Measurements from ENCODE around the gene RMC1.

DNA sequence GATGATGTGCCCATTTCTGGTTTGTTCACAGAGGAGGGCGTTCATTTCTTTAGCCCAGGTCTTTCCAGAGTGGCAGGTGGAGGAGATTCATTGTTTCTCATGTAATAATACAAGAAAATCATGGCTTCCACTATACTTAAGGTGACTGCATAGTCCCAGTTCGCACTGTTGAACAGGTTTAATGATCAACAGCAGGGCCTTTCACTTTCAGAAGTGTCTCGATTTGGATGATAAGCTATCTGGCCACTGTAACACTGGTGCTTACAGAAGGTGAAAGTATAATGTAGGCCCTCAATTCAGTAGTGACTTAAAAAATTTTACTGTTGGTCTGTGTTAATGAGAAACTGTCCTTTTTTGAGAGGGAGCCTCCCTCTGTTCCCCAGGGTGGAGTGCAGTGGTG, 1.4 kb downstream of the RMC1 start:
- TF ChIP-seq, protein P1, sequence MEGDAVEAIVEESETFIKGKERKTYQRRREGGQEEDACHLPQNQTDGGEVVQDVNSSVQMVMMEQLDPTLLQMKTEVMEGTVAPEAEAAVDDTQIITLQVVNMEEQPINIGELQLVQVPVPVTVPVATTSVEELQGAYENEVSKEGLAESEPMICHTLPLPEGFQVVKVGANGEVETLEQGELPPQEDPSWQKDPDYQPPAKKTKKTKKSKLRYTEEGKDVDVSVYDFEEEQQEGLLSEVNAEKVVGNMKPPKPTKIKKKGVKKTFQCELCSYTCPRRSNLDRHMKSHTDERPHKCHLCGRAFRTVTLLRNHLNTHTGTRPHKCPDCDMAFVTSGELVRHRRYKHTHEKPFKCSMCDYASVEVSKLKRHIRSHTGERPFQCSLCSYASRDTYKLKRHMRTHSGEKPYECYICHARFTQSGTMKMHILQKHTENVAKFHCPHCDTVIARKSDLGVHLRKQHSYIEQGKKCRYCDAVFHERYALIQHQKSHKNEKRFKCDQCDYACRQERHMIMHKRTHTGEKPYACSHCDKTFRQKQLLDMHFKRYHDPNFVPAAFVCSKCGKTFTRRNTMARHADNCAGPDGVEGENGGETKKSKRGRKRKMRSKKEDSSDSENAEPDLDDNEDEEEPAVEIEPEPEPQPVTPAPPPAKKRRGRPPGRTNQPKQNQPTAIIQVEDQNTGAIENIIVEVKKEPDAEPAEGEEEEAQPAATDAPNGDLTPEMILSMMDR (IDR thresholded peaks at IDR 0.05; ENCODE audit: insufficient read depth, low read depth, low read length) = no peak
- TF ChIP-seq EZH2 (IDR thresholded peaks at IDR 0.05; ENCODE audit: insufficient read depth, low read length) = no peak

All from astrocyte (in vitro differentiated cells and primary cell).